UCSD-AML1 (cell line): ENCODE results near the gene FKBP1B.
A peak's percentile ranks its signal among the peaks of the same experiment; 100 is the strongest.
"Not testable (repeated sequence)": the region's sequence is repeated elsewhere in the genome, so short reads cannot be mapped to it uniquely, and the experiment has no call there.

ENCODE experiments used
- DNase-seq: peaks from one replicate; lab custom pipeline; 2025; ENCODE audit not compliant: unreplicated experiment; lab: John Stamatoyannopoulos, UW

Gene FKBP1B

GRCh38 chr2:24058564-24059271, 9.2 kb downstream of the FKBP1B start:
- no peak for DNase-seq

GRCh38 chr2:24065341-24065740, 15.8 kb downstream of the FKBP1B start:
- DNase-seq = no peak

- DNase-seq = no peak
Measured at GRCh38 chr2:24072259-24072658, 22.7 kb downstream of the FKBP1B start.

GRCh38 chr2:24073816-24074215, 24.3 kb downstream of the FKBP1B start:
- DNase-seq = no peak

- no peak for DNase-seq
Measured at GRCh38 chr2:24075259-24075658, 25.7 kb downstream of the FKBP1B start.

GRCh38 chr2:24075915-24076848, 26.6 kb downstream of the FKBP1B start, which contains the start of gene SF3B6:
TSS of gene SF3B6 (minus strand) at chr2:24076326. CDS start at chr2:24076229, 97 bp downstream.
- DNase-seq = peak; percentile 100

GRCh38 chr2:24076849-24077534, 27.5 kb downstream of the FKBP1B start:
- DNase-seq = no peak

- no peak for DNase-seq
Measured at GRCh38 chr2:24077535-24077877, 28.0 kb downstream of the FKBP1B start.

GRCh38 chr2:24077879-24078278, 28.3 kb downstream of the FKBP1B start:
- no peak for DNase-seq

GRCh38 chr2:24080701-24081100, 31.2 kb downstream of the FKBP1B start:
- no peak for DNase-seq

GRCh38 chr2:24082787-24083566, 33.4 kb downstream of the FKBP1B start:
- DNase-seq = no peak

- DNase-seq = peak; percentile 89
Measured at GRCh38 chr2:24083567-24084385, 34.2 kb downstream of the FKBP1B start.

- DNase-seq = peak; percentile 93
Measured at GRCh38 chr2:24084386-24085199, 35.1 kb downstream of the FKBP1B start, which contains the start of gene TP53I3. TSS of gene TP53I3 (minus strand) at chr2:24084834. CDS start at chr2:24084326, 508 bp downstream.

GRCh38 chr2:24085200-24085489, 35.6 kb downstream of the FKBP1B start:
- no peak for DNase-seq

GRCh38 chr2:24086241-24086640, 36.7 kb downstream of the FKBP1B start:
- no peak for DNase-seq

GRCh38 chr2:24087032-24087431, 37.5 kb downstream of the FKBP1B start:
- DNase-seq = no peak

GRCh38 chr2:24088821-24089359, 39.3 kb downstream of the FKBP1B start:
- no peak for DNase-seq

- not testable (repeated sequence) for DNase-seq
Measured at GRCh38 chr2:24093270-24093669, 43.7 kb downstream of the FKBP1B start.

GRCh38 chr2:24095171-24095677, 45.7 kb downstream of the FKBP1B start:
- not testable (repeated sequence) for DNase-seq
